ENCODE measurements around the gene GRB2. TPM values are rescaled to one million over a fixed set of nuclear protein-coding genes. Genes with fewer than 3 reads are reported as not detected.
A peak's percentile ranks its signal among the peaks of the same experiment; 100 is the strongest.
"Not testable (repeated sequence)": the region's sequence is repeated elsewhere in the genome, so short reads cannot be mapped to it uniquely, and the experiment has no call there.

Gene GRB2
- total RNA-seq, 1 donor from 2014 or later: 181 TPM

DNA sequence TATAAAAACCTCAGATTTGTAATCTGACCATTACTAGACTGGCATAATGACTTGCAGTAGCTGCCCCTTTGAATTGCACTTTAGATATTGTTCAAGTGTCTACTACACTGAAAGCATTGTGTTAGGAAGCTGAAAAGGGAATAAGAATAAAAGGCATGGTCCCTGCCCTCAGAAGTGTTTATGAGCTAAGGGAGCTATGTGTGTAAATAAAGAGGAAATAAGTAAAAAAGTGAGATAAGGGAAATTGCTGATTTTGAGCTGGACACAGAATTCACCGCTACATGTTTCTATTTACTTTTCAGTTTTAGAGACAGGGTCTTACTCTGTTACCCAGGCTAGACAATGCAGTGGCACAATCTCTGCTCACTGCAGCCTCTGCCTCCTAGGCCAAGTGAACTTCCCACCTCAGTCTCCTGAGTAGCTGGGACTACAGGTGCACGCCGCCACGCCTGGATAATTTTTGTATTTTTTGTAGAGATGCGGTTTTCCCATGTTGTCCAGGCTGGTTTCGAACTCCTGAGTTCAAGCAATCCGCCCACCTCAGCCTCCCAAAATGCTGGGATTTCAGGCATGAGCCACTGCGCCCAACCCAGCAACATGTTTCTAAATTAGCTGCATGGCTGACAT, 57.0 kb downstream of the GRB2 start:
- Histone ChIP-seq H3K27me3 (ENCODE audit: low read depth) (no peaks in the 10 kb centered on the region), H3K36me3 (no peaks in the 10 kb centered on the region), H3K27ac (no peak overlapping the region), H3K4me3 (no peak overlapping the region), H3K4me1 (peaks cover 84% of the 10 kb centered on the region), H3K9me3 (no peaks in the 10 kb centered on the region)
- ATAC-seq: no peak
- intact Hi-C loops (cut with DNase I): no loop called here
- DNase-seq: no peak
- TF ChIP-seq, protein P1, sequence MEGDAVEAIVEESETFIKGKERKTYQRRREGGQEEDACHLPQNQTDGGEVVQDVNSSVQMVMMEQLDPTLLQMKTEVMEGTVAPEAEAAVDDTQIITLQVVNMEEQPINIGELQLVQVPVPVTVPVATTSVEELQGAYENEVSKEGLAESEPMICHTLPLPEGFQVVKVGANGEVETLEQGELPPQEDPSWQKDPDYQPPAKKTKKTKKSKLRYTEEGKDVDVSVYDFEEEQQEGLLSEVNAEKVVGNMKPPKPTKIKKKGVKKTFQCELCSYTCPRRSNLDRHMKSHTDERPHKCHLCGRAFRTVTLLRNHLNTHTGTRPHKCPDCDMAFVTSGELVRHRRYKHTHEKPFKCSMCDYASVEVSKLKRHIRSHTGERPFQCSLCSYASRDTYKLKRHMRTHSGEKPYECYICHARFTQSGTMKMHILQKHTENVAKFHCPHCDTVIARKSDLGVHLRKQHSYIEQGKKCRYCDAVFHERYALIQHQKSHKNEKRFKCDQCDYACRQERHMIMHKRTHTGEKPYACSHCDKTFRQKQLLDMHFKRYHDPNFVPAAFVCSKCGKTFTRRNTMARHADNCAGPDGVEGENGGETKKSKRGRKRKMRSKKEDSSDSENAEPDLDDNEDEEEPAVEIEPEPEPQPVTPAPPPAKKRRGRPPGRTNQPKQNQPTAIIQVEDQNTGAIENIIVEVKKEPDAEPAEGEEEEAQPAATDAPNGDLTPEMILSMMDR (IDR thresholded peaks at IDR 0.05): no peak

DNA sequence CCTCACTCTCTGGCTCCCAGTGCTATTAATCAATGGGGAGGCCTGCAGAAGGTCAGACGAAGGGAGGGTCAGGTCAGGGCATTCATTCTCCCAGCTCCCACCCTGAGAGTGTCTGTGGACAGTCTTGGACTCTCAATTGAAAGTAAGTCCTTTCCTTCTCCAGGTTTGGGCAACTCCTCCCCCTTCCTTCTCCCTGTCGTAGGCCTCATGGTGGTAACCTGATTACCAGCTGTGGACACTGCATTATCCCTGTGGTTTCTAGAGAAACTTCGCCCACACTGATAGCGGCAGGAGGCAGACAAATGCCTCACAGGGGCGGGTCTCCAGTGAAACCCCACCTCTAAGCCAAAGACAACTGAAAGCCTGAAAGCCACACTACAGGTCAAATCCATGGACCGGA, 58.6 kb downstream of the GRB2 start:
- ATAC-seq (peak in 1 of 2 donors; percentile 16), DNase-seq (no peak)
- no peaks in the 10 kb centered on the region for H3K27me3 ChIP-seq (ENCODE audit: low read depth)
- H3K4me1 ChIP-seq: peaks cover 88% of the 10 kb centered on the region
- TF ChIP-seq, protein P1 (IDR thresholded peaks at IDR 0.05): no peak
- intact Hi-C loops (cut with DNase I): no loop called here
- H3K36me3 ChIP-seq: no peaks in the 10 kb centered on the region
- no peak overlapping the region for H3K4me3 ChIP-seq
- no peak overlapping the region for H3K27ac ChIP-seq
- no peaks in the 10 kb centered on the region for H3K9me3 ChIP-seq

DNA sequence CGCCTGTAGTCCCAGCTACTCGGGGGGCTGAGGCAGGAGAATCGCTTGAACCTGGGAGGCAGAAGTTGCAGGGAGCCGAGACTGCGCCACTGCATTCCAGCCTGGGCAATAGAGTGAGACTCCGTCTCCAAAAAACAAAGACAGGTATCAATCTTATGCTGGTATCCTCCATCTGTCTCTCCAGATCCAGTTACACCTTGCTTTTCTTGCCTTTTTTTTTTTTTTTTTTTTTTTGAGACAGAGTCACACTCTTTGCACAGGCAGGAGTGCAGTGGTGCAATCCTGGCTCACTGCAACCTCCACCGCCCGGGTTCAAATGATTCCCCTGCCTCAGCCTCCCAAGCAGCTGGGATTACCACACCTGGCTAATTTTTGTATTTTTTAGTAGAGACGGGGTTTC, 59.1 kb downstream of the GRB2 start:
- H3K27ac ChIP-seq; H3K27me3 ChIP-seq (ENCODE audit: low read depth); H3K36me3 ChIP-seq; ATAC-seq; DNase-seq; H3K4me3 ChIP-seq; intact Hi-C loops (cut with DNase I); H3K9me3 ChIP-seq: not testable (repeated sequence)
- H3K4me1 ChIP-seq: peaks cover 84% of the 10 kb centered on the region

DNA sequence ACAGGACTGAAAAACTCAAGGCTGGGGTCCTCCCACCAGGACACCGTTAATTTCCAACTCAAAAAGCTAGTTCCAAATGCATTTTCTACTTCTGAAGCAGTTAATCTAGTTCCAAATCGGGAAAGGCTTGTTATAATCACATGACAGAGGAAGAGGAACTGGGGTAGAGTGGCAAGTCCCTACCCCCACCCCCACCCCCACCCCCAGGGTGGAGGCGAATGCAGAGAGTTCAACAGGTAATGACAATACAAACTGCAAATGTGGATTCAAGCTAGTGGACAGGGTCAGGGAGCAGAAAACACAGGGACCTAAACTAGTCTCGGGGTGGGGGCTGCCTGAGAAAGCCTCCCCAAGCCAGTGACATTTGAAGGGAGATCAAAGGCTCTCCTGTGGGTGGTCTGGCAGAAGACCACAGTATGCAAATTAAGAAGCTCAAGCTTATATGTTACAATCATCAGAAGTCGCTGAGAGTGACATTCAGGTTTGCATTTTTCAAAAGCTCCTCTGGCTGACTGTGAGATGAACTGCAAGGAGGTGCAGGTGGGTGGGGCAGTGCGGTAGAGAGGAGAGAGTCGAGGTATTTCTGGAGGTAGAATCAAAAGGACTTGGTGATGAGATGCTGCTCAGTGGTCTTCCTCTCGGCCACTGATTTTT, 59.8 kb downstream of the GRB2 start:
- Histone ChIP-seq H3K9me3 (no peaks in the 10 kb centered on the region), H3K36me3 (no peaks in the 10 kb centered on the region), H3K4me1 (peaks cover 82% of the 10 kb centered on the region), H3K4me3 (no peak overlapping the region), H3K27ac (no peak overlapping the region), H3K27me3 (ENCODE audit: low read depth) (no peaks in the 10 kb centered on the region)
- ATAC-seq: peak; percentile 38 to 41
- DNase-seq: no peak
- TF ChIP-seq, protein P1 (IDR thresholded peaks at IDR 0.05): no peak
- intact Hi-C loops (cut with DNase I): no loop called here

DNA sequence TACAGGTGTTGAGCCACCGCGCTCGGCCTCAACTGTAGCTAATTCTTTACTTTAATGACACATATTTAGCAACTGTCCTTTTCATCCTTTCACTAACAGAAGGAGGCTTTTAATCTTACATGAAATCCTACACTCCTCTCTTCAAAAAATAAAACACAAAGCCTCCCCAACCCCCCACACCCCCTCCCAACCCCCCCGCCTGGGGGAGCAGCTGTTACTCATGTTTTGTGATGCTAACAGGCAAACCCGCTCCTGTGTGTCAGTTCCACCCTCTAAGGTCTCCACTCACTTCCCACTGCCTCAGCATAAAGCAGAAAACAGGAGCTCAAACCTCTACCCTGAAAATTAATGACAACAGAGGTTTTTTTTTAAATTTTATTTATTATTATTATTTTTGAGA, 60.8 kb downstream of the GRB2 start:
- DNase-seq (no peak), ATAC-seq (no peak)
- Histone ChIP-seq H3K4me3 (no peak overlapping the region), H3K9me3 (no peaks in the 10 kb centered on the region), H3K36me3 (no peaks in the 10 kb centered on the region), H3K27ac (no peak overlapping the region), H3K27me3 (ENCODE audit: low read depth) (no peaks in the 10 kb centered on the region), H3K4me1 (peaks cover 82% of the 10 kb centered on the region)
- TF ChIP-seq, protein P1 (IDR thresholded peaks at IDR 0.05): no peak
- intact Hi-C loops (cut with DNase I): no loop called here

DNA sequence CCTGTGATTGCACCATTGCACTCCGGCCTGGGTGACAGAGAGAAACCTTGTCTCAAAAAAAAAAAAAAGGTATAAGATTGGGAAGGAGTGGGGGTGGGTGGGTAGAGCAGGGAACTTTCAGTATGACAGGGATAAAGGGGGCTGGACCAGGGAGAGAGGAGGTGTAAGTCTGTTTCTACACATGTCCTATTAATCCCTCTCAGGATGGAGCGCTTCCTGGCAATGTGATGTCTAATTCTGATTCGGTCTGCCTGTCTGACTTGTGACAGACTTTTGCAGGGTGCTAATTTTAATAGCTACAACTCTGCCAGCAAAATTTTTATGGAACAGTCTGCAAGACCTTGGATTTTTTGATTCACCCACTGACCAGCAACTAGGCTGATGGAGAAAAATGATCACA, 62.5 kb downstream of the GRB2 start:
- ATAC-seq: no peak
- Histone ChIP-seq H3K27me3 (ENCODE audit: low read depth) (no peaks in the 10 kb centered on the region), H3K36me3 (no peaks in the 10 kb centered on the region), H3K4me1 (peaks cover 76% of the 10 kb centered on the region), H3K27ac (no peak overlapping the region), H3K4me3 (no peak overlapping the region), H3K9me3 (no peaks in the 10 kb centered on the region)
- no peak for DNase-seq
- TF ChIP-seq, protein P1 (IDR thresholded peaks at IDR 0.05): no peak
- intact Hi-C loops (cut with DNase I): no loop called here
